Natural killer cell (primary cell): ENCODE data around the gene TENM4. TPM values are rescaled to one million over a fixed set of nuclear protein-coding genes. Genes with fewer than 3 reads are reported as not detected.

ENCODE experiments used
- ATAC-seq, 3 donors: fragments of 150-1000 bp in 2 of 3; fragments of 200-7000 bp in 1 of 3; cut with Tn5 transposase; 1 replicate in 1 of 3; 2 replicates in 2 of 3; pipeline ENCODE4 v1.10.0; 2021; ENCODE audit warnings: mild to moderate bottlenecking in 2 of 3, moderate library complexity in 2 of 3
- DNase-seq, 2 donors: peaks; one replicate each; pipeline versions ENCODE4 v3.0.0 to v3.0.0-alpha.2; 2013 to 2021; ENCODE audit warnings: mixed read lengths in 1 of 2
- H3K27ac ChIP-seq: one replicate; pipeline ENCODE4 v1.5.1; 2013; ENCODE audit warnings: mild to moderate bottlenecking, low read length
- H3K27me3 ChIP-seq: one replicate; pipeline ENCODE4 v1.6.1; 2013; ENCODE audit warnings: low read length; ENCODE audit not compliant: control insufficient read depth, insufficient read depth
- H3K36me3 ChIP-seq: one replicate; pipeline ENCODE4 v1.6.1; 2013; ENCODE audit warnings: low read length; ENCODE audit not compliant: control insufficient read depth, insufficient read depth
- H3K4me1 ChIP-seq: one replicate; pipeline ENCODE4 v1.6.1; 2013; ENCODE audit warnings: low read length; ENCODE audit not compliant: control insufficient read depth, insufficient read depth
- H3K4me3 ChIP-seq: one replicate; pipeline ENCODE4 v1.5.1; 2013; ENCODE audit warnings: low read length
- H3K9me3 ChIP-seq: one replicate; pipeline ENCODE4 v1.6.1; 2013; ENCODE audit warnings: low read length; ENCODE audit not compliant: control insufficient read depth, insufficient read depth
- H3K27ac Mint-ChIP-seq, 2 donors: one replicate each; pipeline ENCODE4 v1.8.0; 2022; ENCODE audit warnings: mild to moderate bottlenecking in 2 of 2, mixed read lengths in 2 of 2, moderate library complexity in 1 of 2
- H3K27me3 Mint-ChIP-seq, 2 donors: one replicate each; pipeline ENCODE4 v1.8.0; 2022; ENCODE audit warnings: low read depth in 2 of 2, mixed read lengths in 2 of 2
- H3K36me3 Mint-ChIP-seq: one replicate; pipeline ENCODE4 v1.8.0; 2022; ENCODE audit warnings: mixed read lengths
- H3K4me1 Mint-ChIP-seq, 2 donors: one replicate each; pipeline ENCODE4 v1.8.0; 2022; ENCODE audit warnings: mixed read lengths in 2 of 2
- H3K4me3 Mint-ChIP-seq: one replicate; pipeline ENCODE4 v1.8.0; 2022; ENCODE audit warnings: mild to moderate bottlenecking, moderate library complexity, mixed read lengths
- H3K9me3 Mint-ChIP-seq, 2 donors: one replicate each; pipeline ENCODE4 v1.8.0; 2022; ENCODE audit warnings: mixed read lengths in 2 of 2
- CTCF ChIP-seq: fragments of 200-600 bp; IDR thresholded peaks from one replicate; pipeline ENCODE4 v1.8.0; 2022; ENCODE audit warnings: antibody characterized with exemption
- WGBS: methylation state at CpG from one replicate; pipeline ENCODE4 v1.1.7; 2013; ENCODE audit warnings: missing lambda C conversion rate; ENCODE audit not compliant: insufficient coverage; 5-methylcytosine and 5-hydroxymethylcytosine counted together
- intact Hi-C: fragments of 100-400 bp; cut with micrococcal nuclease; formaldehyde crosslinking; loops from one replicate; pipeline ENCODE4 v1.14.2; 2022
- total RNA-seq, 4 donors: library from RNA; stranded (reverse); fragments of 120-200 nt in 1 of 4; gene quantifications; one replicate each; pipeline versions ENCODE4 v1.2.3 to v1.2.4, GENCODE V29; 2013 to 2022

The TENM4 gene
- total RNA-seq, 3 donors from 2014 or later (not counting 1 experiment from before 2014, with no cell fraction given) = 0.63 to 0.75 TPM; not detected in 1

- Histone ChIP-seq H3K27ac (no peak overlapping the region), H3K9me3 (no peaks in the 10 kb centered on the region), H3K27me3 (no peaks in the 10 kb centered on the region), H3K36me3 (no peaks in the 10 kb centered on the region), H3K4me1 (no peaks in the 10 kb centered on the region), H3K4me3 (no peak overlapping the region)
- DNase-seq = no peak
- Mint-ChIP-seq H3K4me1 (no peaks in the 10 kb centered on the region), H3K27ac (no peak overlapping the region), H3K9me3 (peaks cover 0 to 10% of the 10 kb centered on the region in 2 donors), H3K27me3 (no peaks in the 10 kb centered on the region), H3K36me3 (no peaks in the 10 kb centered on the region), H3K4me3 (no peak overlapping the region)
- ATAC-seq = no peak
- intact Hi-C loops = no loop called here
- 56% methylated on average over 5 of the region's 6 CpGs for WGBS
- no peak for TF ChIP-seq CTCF
These were observed 128.0 kb downstream of the TENM4 start for GRCh38 chr11:79312617-79313529.

- H3K9me3 Mint-ChIP-seq = peaks cover 4 to 10% of the 10 kb centered on the region in 2 donors
- Histone ChIP-seq H3K9me3 (no peaks in the 10 kb centered on the region), H3K27ac (no peak overlapping the region), H3K36me3 (no peaks in the 10 kb centered on the region), H3K4me1 (no peaks in the 10 kb centered on the region), H3K27me3 (no peaks in the 10 kb centered on the region), H3K4me3 (no peak overlapping the region)
- no peak for TF ChIP-seq CTCF
- ATAC-seq = no peak
- 92% methylated on average over 3 of the region's 3 CpGs for WGBS
- intact Hi-C loops = no loop called here
- DNase-seq = no peak
- no peaks in the 10 kb centered on the region for H3K4me1 Mint-ChIP-seq
- no peaks in the 10 kb centered on the region for H3K27me3 Mint-ChIP-seq
- H3K4me3 Mint-ChIP-seq = no peak overlapping the region
- H3K36me3 Mint-ChIP-seq = no peaks in the 10 kb centered on the region
- H3K27ac Mint-ChIP-seq = no peak overlapping the region
These were observed 129.4 kb downstream of the TENM4 start for GRCh38 chr11:79311461-79311860.

- TF ChIP-seq CTCF = no peak
- Mint-ChIP-seq H3K4me1 (no peaks in the 10 kb centered on the region), H3K4me3 (no peak overlapping the region), H3K9me3 (peaks cover 4 to 9% of the 10 kb centered on the region in 2 donors), H3K27ac (no peak overlapping the region), H3K36me3 (no peaks in the 10 kb centered on the region), H3K27me3 (no peaks in the 10 kb centered on the region)
- H3K9me3 ChIP-seq = no peaks in the 10 kb centered on the region
- no peaks in the 10 kb centered on the region for H3K4me1 ChIP-seq
- ATAC-seq (no peak), DNase-seq (no peak)
- 60% methylated on average over 5 of the region's 5 CpGs for WGBS
- intact Hi-C loops = no loop called here
- H3K36me3 ChIP-seq = no peaks in the 10 kb centered on the region
- no peak overlapping the region for H3K4me3 ChIP-seq
- H3K27ac ChIP-seq = no peak overlapping the region
- H3K27me3 ChIP-seq = no peaks in the 10 kb centered on the region
These were observed 131.4 kb downstream of the TENM4 start for GRCh38 chr11:79309407-79309806.
